Measurements from ENCODE around the gene ENDOG. TPM values are rescaled to one million over a fixed set of nuclear protein-coding genes. Genes with fewer than 3 reads are reported as not detected.

ENDOG gene
- total and polyA plus RNA-seq, 2 experiments from 2014 or later: 18.9 to 32.6 TPM

DNA sequence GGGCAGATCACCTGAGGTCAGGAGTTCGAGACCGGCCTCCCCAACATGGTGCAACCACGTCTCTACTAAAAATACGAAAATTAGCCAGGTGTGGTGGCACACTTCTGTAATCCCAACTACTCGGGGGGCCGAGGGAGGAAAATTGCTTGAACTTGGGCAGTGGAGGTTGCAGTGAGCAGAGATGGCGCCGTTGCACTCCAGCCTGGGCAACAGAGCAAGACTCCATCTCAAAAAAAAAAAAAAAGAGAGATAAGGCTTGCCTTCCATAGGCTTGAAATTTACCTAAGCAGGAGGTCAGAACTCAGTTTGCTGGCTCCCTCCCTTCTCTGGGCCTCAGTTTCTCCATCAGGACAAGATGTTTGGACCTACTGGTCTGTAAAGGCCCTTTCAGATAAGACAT lies 10.0 kb downstream of the ENDOG start:
- Histone ChIP-seq H3K36me3 (replicated peaks; ENCODE audit: insufficient read depth, low read depth) (no peaks in the 10 kb centered on the region), H3K79me2 (peaks cover 12% of the 10 kb centered on the region)
- DNase-seq (ENCODE audit: low spot score): no peak

DNA sequence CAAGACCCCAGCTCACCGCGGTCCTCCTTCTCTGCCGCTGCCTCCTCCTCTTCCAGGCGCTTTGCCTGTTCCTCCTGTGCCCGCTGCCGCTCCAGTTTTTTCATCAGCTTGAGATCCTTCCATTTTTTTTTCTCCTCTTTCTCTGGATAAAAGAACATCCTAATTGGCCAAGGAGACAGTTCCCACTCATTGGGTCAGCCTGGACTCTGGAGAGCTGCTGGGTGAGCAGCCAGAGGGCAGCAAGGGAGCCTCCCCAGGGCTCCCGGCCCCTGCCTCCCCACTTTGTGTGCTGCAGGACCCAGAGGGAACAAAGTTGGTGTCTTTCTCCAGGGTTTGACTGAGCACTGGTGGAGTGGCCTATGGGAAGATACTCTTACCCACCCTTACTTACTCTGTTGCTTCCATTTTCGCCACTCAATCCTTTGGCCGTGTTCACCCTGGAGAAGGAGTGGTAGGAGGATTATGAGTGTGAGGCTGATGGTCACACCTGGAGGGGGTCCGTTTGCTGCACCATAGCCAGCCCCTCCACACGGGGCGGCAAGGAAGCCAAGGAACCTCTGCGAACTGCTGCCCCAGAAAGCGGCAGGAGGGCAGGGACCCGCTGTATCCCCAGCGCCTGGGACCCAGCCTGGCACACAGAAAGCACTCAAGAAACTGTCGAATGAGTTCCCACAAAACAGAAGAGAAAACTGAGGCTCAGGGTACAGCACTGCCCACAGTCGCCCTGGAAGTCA lies 10.6 kb downstream of the ENDOG start:
- no peaks in the 10 kb centered on the region for H3K27me3 ChIP-seq

More for the DNA sequence above, 10.0 kb downstream of the ENDOG start:
- Histone ChIP-seq H2AFZ (no peak overlapping the region), H3K4me1 (ENCODE audit: insufficient read depth) (peaks cover 5% of the 10 kb centered on the region), H3K4me3 (no peak overlapping the region), H3K4me2 (peak overlapping the region; percentile 91), H3K9me2 (replicated peaks; ENCODE audit: insufficient read depth) (no peaks in the 10 kb centered on the region), H3K27me3 (no peaks in the 10 kb centered on the region), H3K9me3 (ENCODE audit: low read depth) (no peaks in the 10 kb centered on the region), H4K20me1 (ENCODE audit: insufficient read depth, poor library complexity, severe bottlenecking) (no peaks in the 10 kb centered on the region), H3K27ac (no peak overlapping the region)
- TF ChIP-seq, protein P1, sequence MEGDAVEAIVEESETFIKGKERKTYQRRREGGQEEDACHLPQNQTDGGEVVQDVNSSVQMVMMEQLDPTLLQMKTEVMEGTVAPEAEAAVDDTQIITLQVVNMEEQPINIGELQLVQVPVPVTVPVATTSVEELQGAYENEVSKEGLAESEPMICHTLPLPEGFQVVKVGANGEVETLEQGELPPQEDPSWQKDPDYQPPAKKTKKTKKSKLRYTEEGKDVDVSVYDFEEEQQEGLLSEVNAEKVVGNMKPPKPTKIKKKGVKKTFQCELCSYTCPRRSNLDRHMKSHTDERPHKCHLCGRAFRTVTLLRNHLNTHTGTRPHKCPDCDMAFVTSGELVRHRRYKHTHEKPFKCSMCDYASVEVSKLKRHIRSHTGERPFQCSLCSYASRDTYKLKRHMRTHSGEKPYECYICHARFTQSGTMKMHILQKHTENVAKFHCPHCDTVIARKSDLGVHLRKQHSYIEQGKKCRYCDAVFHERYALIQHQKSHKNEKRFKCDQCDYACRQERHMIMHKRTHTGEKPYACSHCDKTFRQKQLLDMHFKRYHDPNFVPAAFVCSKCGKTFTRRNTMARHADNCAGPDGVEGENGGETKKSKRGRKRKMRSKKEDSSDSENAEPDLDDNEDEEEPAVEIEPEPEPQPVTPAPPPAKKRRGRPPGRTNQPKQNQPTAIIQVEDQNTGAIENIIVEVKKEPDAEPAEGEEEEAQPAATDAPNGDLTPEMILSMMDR (IDR thresholded peaks at IDR 0.05; ENCODE audit: poor library complexity): no peak
- no peak for TF ChIP-seq EZH2 (IDR thresholded peaks at IDR 0.05; ENCODE audit: borderline replicate concordance)
- no peak for TF ChIP-seq EZH2phosphoT487 (IDR thresholded peaks at IDR 0.05; ENCODE audit: low read depth, severe bottlenecking, unreplicated experiment)
- WGBS (ENCODE audit: low lambda C conversion rate, missing lambda C conversion rate): 97% methylated on average over 8 of the region's 8 CpGs

DNA sequence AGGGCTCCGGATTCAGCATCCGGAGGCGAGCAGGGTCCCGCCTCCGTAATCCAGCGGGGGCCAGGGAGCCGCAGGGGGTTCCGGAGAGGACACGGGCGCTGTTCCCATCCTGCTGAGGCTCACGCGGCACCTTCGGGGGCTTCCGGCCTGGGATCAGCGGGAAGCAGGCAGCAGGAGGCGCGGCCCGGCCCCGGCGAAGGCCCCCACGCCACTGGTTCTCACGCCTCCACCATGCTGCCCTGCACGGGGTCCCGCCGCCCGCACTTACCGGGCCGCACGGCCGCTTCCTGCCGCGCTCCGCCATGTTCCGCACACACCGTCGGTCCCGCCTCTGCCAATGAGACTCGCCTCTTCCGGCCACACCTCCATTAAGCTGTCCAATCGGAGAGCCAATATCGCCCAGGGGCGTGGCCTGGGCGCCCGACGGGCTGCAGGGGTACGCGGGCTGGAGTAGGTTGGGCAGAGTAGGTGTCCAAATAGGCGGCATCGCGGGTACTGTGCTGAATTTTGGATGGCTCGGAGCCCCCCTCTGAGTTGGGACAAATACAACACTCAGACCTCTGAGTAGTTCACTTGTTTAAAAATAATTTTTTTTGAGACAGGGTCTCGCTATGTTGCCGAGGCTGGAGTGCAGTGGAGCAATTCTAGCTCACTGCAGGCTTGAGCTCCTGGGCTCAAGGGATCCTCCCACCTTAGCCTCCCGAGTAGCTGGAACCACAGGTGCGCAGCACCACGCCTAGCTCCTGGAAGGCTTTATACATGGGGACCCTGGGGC lies 11.4 kb downstream of the ENDOG start, which contains the start of gene SPOUT1:
Gene SPOUT1 (minus strand): TSS at position 318 of the 775 bp plus-strand sequence. CDS start 14 bp downstream, at position 304.
- peak; percentile 96 for DNase-seq (ENCODE audit: low spot score)
- H3K4me1 ChIP-seq (ENCODE audit: insufficient read depth): peaks cover 5% of the 10 kb centered on the region
- peaks cover 12% of the 10 kb centered on the region for H3K79me2 ChIP-seq
- peak within 1 kb of the TSS; percentile 11 for H3K27ac ChIP-seq
- peak within 1 kb of the TSS; percentile 90 for H2AFZ ChIP-seq
- 4% methylated on average over 48 of the region's 56 CpGs for WGBS (ENCODE audit: low lambda C conversion rate, missing lambda C conversion rate)
- TF ChIP-seq, protein P1 (IDR thresholded peaks at IDR 0.05; ENCODE audit: poor library complexity): no peak
- TF ChIP-seq EZH2 (IDR thresholded peaks at IDR 0.05; ENCODE audit: borderline replicate concordance): no peak
- TF ChIP-seq EZH2phosphoT487 (IDR thresholded peaks at IDR 0.05; ENCODE audit: low read depth, severe bottlenecking, unreplicated experiment): no peak
- H3K9me2 ChIP-seq (replicated peaks; ENCODE audit: insufficient read depth): no peaks in the 10 kb centered on the region
- no peaks in the 10 kb centered on the region for H3K36me3 ChIP-seq (replicated peaks; ENCODE audit: insufficient read depth, low read depth)
- H3K4me3 ChIP-seq: peak within 1 kb of the TSS; percentile 58
- H3K9me3 ChIP-seq (ENCODE audit: low read depth): no peaks in the 10 kb centered on the region
- H3K4me2 ChIP-seq: peak within 1 kb of the TSS; percentile 91
- no peaks in the 10 kb centered on the region for H4K20me1 ChIP-seq (ENCODE audit: insufficient read depth, poor library complexity, severe bottlenecking)
- no peaks in the 10 kb centered on the region for H3K27me3 ChIP-seq

More for the DNA sequence above, 10.6 kb downstream of the ENDOG start:
- Histone ChIP-seq H3K9me2 (replicated peaks; ENCODE audit: insufficient read depth) (no peaks in the 10 kb centered on the region), H3K4me3 (peak overlapping the region; percentile 58), H3K4me2 (peak overlapping the region; percentile 91), H3K27ac (peak overlapping the region; percentile 11), H4K20me1 (ENCODE audit: insufficient read depth, poor library complexity, severe bottlenecking) (no peaks in the 10 kb centered on the region), H3K4me1 (ENCODE audit: insufficient read depth) (peaks cover 5% of the 10 kb centered on the region), H3K79me2 (peaks cover 12% of the 10 kb centered on the region), H3K9me3 (ENCODE audit: low read depth) (no peaks in the 10 kb centered on the region), H2AFZ (peak overlapping the region; percentile 90), H3K36me3 (replicated peaks; ENCODE audit: insufficient read depth, low read depth) (no peaks in the 10 kb centered on the region)
- TF ChIP-seq, protein P1 (IDR thresholded peaks at IDR 0.05; ENCODE audit: poor library complexity): no peak
- TF ChIP-seq EZH2 (IDR thresholded peaks at IDR 0.05; ENCODE audit: borderline replicate concordance): no peak
- TF ChIP-seq EZH2phosphoT487 (IDR thresholded peaks at IDR 0.05; ENCODE audit: low read depth, severe bottlenecking, unreplicated experiment): no peak
- no peak for DNase-seq (ENCODE audit: low spot score)
- 36% methylated on average over 18 of the region's 18 CpGs for WGBS (ENCODE audit: low lambda C conversion rate, missing lambda C conversion rate)
